ENCODE results near the gene EEF1AKMT1. TPM values are rescaled to one million over a fixed set of nuclear protein-coding genes. Genes with fewer than 3 reads are reported as not detected.

Gene EEF1AKMT1
- total RNA-seq, 1 donor from 2014 or later, result 12.9 TPM

DNA sequence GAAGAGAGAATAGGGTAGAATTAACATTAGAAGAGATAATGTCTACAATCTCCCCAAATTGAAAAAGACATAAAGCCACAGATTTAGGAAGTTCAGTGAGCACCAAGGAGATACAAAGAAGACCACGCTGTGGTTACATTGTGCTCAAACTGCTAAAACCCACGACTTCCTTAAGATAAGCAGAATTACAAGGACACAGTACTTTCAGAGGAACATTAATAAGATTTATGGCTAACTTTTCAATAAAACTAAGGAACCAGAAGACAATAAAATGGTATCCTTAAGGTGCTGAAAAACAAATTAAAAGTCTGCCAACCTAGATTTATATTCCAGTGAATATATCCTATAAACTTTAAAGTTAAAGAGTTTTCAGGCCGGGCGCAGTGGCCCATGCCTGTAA is 77.7 kb downstream of the EEF1AKMT1 start:
- DNase-seq, result no peak

DNA sequence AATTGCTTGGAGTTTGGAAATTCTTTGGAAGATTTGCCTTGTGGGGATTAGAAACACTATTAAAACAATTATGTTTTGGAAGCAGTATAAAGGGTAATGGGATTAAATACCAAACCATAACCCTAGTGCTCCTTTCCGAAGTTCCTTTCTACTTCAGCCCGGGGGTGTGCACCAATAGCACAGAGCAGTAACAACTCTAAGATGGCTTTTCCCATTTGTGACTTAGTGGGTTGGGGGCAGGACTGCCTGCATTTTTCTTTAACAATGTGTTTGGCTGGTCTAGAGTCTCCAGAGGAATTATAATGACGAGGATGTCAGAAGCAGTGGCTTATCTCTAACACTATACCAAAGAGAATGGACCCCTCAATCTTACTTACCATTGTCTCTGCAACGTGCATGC is 82.1 kb downstream of the EEF1AKMT1 start:
- no peak for DNase-seq

DNA sequence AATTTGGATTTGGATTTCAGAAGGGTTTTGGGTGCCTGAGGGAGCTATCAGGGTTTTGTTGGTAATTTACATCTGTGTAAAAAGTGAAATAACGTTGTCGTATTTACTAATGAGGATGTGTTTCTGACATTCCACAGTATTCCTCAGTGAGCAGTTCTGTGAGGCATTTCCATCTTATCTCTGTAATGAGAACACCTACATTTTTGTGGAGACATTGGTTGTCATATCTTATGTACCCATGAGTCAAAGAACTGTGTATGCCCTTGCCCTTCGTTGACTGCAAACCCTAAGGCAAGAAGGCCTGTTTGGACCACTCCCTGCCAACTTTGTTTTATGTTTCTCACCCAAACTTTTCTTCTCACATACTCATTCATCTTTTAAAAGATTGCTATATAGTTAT is 84.5 kb downstream of the EEF1AKMT1 start:
- DNase-seq, result no peak

DNA sequence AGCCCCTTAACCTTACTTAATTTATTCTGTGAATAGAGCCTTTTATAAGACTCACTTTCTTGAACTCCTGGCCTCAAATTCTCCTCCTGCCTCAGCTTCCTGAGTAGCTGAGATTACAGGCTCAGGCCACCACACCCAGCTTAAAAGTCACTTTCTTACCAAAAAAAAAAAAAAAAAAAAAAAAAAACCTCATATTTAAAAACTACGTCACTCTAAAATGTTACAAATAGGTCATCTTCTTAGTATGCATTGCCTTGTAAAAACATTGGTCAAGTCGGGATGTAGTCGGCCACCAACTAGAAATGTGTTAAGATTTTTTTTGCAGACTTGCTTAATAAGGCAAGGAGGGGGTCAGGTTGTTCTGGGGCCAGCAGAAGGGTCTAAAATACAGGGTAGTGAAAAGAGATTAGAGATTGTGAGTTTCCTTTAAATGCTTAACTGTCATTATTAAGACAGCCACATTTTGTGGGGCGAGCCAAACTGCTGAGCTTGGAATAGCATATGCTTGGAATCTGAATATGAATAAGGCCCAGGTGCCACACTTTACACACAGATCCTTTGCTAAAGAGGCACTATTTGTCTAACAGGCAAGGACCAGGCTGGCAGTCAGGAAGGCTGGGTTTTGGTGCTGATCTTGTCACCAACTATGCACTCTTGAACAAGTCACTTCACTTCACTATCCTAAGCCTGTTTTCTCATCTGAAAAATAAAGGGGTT is 86.7 kb downstream of the EEF1AKMT1 start:
- no peak for DNase-seq

GRCh38 chr13:20686167-20686566 is 87.6 kb downstream of the EEF1AKMT1 start:
- no peak for DNase-seq

DNA sequence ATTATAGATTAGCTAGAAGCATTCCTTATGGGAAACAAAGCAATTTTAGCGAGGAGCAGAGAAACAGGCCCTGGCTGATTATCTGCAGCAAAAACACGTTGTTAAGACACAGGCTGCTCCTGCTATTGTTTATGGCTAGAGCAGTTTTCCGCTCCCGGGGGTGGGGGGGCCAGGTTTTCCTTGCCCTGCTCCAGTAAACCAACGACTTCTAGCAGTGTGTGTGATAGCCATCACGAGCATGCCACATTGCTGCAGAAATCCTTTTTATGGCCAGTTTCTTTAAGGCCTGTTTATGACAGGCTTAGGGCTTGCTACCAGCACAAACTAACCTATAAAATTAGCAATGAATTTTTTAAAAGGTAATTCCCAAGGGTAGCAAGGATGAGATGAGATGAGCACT is 88.7 kb downstream of the EEF1AKMT1 start:
- DNase-seq, result no peak

- DNase-seq, result no peak
These were observed 89.2 kb downstream of the EEF1AKMT1 start for GRCh38 chr13:20684546-20684945.

- DNase-seq, result no peak
These were observed 89.7 kb downstream of the EEF1AKMT1 start for GRCh38 chr13:20684041-20684440.

DNA sequence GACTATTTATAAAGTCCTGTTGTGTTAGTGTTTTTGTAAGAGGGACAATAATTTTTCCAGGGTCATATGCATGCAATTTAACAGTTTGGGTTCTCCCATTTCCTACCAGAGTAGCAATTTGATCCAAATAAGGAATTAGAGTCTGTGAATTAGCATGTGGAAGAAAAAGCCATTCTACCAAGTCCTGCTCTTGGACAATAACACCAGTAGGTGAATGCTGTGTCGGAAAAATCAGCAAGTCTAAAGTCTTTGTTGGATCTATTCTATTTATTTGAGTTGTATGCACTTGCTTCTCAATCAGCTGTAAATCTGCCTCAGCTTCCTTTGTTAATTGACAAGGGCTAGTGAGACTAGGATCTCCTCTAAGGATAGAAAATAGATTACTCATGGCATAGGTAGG is 91.7 kb downstream of the EEF1AKMT1 start:
- DNase-seq, result no peak

- DNase-seq, result peak; percentile 31
These were observed 92.3 kb downstream of the EEF1AKMT1 start for GRCh38 chr13:20681481-20681880.

- no peak for DNase-seq
These were observed 93.2 kb downstream of the EEF1AKMT1 start for GRCh38 chr13:20680416-20681080.

DNA sequence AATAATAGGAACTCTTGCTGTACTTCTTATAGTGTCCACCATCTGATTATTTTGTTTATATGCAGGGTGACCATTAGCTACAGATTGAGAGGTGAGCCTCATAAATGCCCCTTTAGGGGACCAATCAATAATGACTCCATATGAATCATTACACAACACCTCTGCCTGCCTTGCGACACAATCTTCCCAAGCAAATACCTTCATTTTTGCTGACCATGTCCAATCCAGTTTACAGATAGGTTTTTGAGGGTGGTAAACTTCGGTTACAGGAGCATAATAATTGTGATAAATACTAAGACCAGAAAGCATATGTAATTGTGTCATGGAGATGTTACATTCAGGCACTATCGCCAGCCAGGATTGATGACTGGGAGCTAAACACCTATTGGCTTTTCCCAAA is 93.9 kb downstream of the EEF1AKMT1 start:
- DNase-seq, result no peak

Other genes with a start within 250 kb of the EEF1AKMT1 start
- 30.5 TPM for gene CRYL1, start 248.1 kb downstream of the EEF1AKMT1 start, total RNA-seq
- 21.1 TPM for gene IFT88, start 206.8 kb downstream of the EEF1AKMT1 start, total RNA-seq
- gene IL17D, start 70.3 kb downstream of the EEF1AKMT1 start, total RNA-seq, result 5.9 TPM
- 23.0 TPM for gene XPO4, start 128.8 kb upstream of the EEF1AKMT1 start, total RNA-seq